GM12801 (cell line): Measurements from ENCODE around the gene SLC39A3.

Source experiments
- CTCF ChIP-seq: IDR thresholded peaks from one replicate; pipeline ENCODE4 v1.5.1; 2011; ENCODE audit warnings: control low read depth; ENCODE audit not compliant: insufficient read length; ENCODE audit errors: extremely low read depth

SLC39A3 gene

GRCh38 chr19:2736550-2737190, 3.1 kb downstream of the SLC39A3 start:
- no peak for TF ChIP-seq CTCF

- TF ChIP-seq CTCF: no peak
Observed at GRCh38 chr19:2735374-2735773, 4.4 kb downstream of the SLC39A3 start.

- no peak for TF ChIP-seq CTCF
Observed at GRCh38 chr19:2734589-2735288, 5.1 kb downstream of the SLC39A3 start.

GRCh38 chr19:2733930-2734588, 5.8 kb downstream of the SLC39A3 start:
- TF ChIP-seq CTCF: no peak

- no peak for TF ChIP-seq CTCF
Observed at GRCh38 chr19:2732883-2733282, 6.9 kb downstream of the SLC39A3 start.

GRCh38 chr19:2732157-2732725, 7.6 kb downstream of the SLC39A3 start:
- no peak for TF ChIP-seq CTCF
